K562 (cell line): Measurements from ENCODE around the gene C9orf153. TPM values are rescaled to one million over a fixed set of nuclear protein-coding genes. Genes with fewer than 3 reads are reported as not detected.
A peak's percentile ranks its signal among the peaks of the same experiment; 100 is the strongest.

Experiments used
- ARID1B ChIP-seq: fragments of 450-650 bp; IDR thresholded peaks from 2 replicates; pipeline ENCODE4 v1.6.1; 2016; ENCODE audit warnings: antibody characterized with exemption, mild to moderate bottlenecking, inconsistent platforms
- ARID3A ChIP-seq: IDR thresholded peaks from 2 replicates; pipeline ENCODE4 v1.6.1; 2012; ENCODE audit warnings: low read depth, low read length, improper control_type of control experiment, borderline replicate concordance
- LARP7 ChIP-seq: fragments of 450-650 bp; IDR thresholded peaks from 2 replicates; pipeline ENCODE4 v1.6.1; 2016
- MCM5 ChIP-seq: fragments of 450-650 bp; IDR thresholded peaks from 2 replicates; pipeline ENCODE4 v1.6.1; 2016; ENCODE audit warnings: low read depth
- MTA2 ChIP-seq: fragments of 450-650 bp; IDR thresholded peaks from 2 replicates; pipeline ENCODE4 v1.6.1; 2016; ENCODE audit warnings: low read depth
- NCOR1 ChIP-seq: fragments of 450-650 bp; IDR thresholded peaks from 2 replicates; pipeline ENCODE4 v1.6.1; 2016; ENCODE audit warnings: mild to moderate bottlenecking, moderate library complexity
- NFE2L1 ChIP-seq: fragments of 450-650 bp; IDR thresholded peaks from 2 replicates; pipeline ENCODE4 v1.6.1; 2016; ENCODE audit warnings: missing genetic modification characterization, low read depth, mild to moderate bottlenecking, missing compliant biosample characterization, moderate library complexity, borderline replicate concordance
- PBX2 ChIP-seq, 2 experiments: IDR thresholded peaks in 1 of 2; conservative IDR thresholded peaks in 1 of 2; 2 replicates each; pipeline ENCODE4 v1.6.1; 2016; ENCODE audit warnings: low read depth in 2 of 2, mild to moderate bottlenecking in 1 of 2, missing compliant biosample characterization in 1 of 2, missing genetic modification characterization in 1 of 2, moderate library complexity in 1 of 2
- PTTG1 ChIP-seq: fragments of 450-650 bp; IDR thresholded peaks from 2 replicates; pipeline ENCODE4 v1.6.1; 2016; ENCODE audit warnings: low read depth, mild to moderate bottlenecking, missing genetic modification characterization, missing compliant biosample characterization
- STAT5A ChIP-seq: IDR thresholded peaks from 2 replicates; pipeline ENCODE4 v1.6.1; 2012; ENCODE audit warnings: low read length, inconsistent platforms, borderline replicate concordance
- TAL1 ChIP-seq: fragments of 450-650 bp; IDR thresholded peaks from 2 replicates; pipeline ENCODE4 v1.6.1; 2016; ENCODE audit warnings: mild to moderate bottlenecking
- ZNF121 ChIP-seq: sonication (generic); formaldehyde crosslinking; conservative IDR thresholded peaks from 2 replicates; pipeline ENCODE4 v1.8.0; 2022; ENCODE audit warnings: missing genetic modification reagents
- ZNF740 ChIP-seq, 3 experiments: fragments of 200-800 bp in 1 of 3; sonication (Bioruptor generic) in 1 of 3; sonication (generic) in 1 of 3; formaldehyde crosslinking in 1 of 3; IDR thresholded peaks; 2 replicates each; pipeline versions ENCODE4 v1.6.1 to v1.8.0; 2016 to 2022; ENCODE audit warnings: mild to moderate bottlenecking in 2 of 3, missing compliant biosample characterization in 2 of 3, missing genetic modification characterization in 2 of 3, missing genetic modification reagents in 1 of 3
- polyA plus RNA-seq, 8 experiments: library from polyadenylated mRNA; depleted of rRNA in 4 of 8; stranded (reverse) in 5 of 8; unstranded in 3 of 8; fragments of >200 nt; fragmentation: Nextera tagmentation in 2 of 8; fragmentation: Illumina TruSeq in 1 of 8; extraction: Ambion mirVana in 2 of 8; extraction: Trizol in 1 of 8; gene quantifications; 2 replicates each; pipeline versions ENCODE4 v1.2.1 to v1.2.3, GENCODE V29; 2011 to 2014; ENCODE audit warnings: inconsistent platforms in 1 of 8, missing spikeins in 1 of 8
- total RNA-seq, 7 experiments: library from RNA; depleted of rRNA in 6 of 7; stranded (reverse); fragments of >200 nt in 6 of 7; fragmentation: Illumina TruSeq in 2 of 7; extraction: Trizol in 2 of 7; gene quantifications; 2 replicates each; pipeline versions ENCODE4 v1.2.1 to v1.2.3, GENCODE V29; 2011 to 2021; ENCODE audit warnings: low replicate concordance in 1 of 7
- TF ChIP-seq, protein P1 (sequence below): IDR thresholded peaks from 3 replicates; pipeline ENCODE4 v1.6.1; 2011; ENCODE audit warnings: borderline replicate concordance, mild to moderate bottlenecking, moderate library complexity; ENCODE audit not compliant: insufficient read length; ENCODE audit errors: extremely low read depth
- TF ChIP-seq, protein P2 (sequence below), 2 experiments: fragments of 150-350 bp in 1 of 2; IDR thresholded peaks; 2 replicates each; pipeline ENCODE4 v1.6.1; 2012 to 2016; ENCODE audit warnings: low read depth in 2 of 2, low read length in 2 of 2, mild to moderate bottlenecking in 1 of 2, moderate library complexity in 1 of 2

Gene C9orf153
- total and polyA plus RNA-seq, 9 of the 15 experiments (the other 6 are each of a cell fraction or from before 2014, with no cell fraction given) = 0.07 to 1.2 (median 0.11) TPM; not detected in 5

GRCh38 chr9:86285261-86285660, 25.8 kb upstream of the C9orf153 start (continued):
- TF ChIP-seq, protein P1, sequence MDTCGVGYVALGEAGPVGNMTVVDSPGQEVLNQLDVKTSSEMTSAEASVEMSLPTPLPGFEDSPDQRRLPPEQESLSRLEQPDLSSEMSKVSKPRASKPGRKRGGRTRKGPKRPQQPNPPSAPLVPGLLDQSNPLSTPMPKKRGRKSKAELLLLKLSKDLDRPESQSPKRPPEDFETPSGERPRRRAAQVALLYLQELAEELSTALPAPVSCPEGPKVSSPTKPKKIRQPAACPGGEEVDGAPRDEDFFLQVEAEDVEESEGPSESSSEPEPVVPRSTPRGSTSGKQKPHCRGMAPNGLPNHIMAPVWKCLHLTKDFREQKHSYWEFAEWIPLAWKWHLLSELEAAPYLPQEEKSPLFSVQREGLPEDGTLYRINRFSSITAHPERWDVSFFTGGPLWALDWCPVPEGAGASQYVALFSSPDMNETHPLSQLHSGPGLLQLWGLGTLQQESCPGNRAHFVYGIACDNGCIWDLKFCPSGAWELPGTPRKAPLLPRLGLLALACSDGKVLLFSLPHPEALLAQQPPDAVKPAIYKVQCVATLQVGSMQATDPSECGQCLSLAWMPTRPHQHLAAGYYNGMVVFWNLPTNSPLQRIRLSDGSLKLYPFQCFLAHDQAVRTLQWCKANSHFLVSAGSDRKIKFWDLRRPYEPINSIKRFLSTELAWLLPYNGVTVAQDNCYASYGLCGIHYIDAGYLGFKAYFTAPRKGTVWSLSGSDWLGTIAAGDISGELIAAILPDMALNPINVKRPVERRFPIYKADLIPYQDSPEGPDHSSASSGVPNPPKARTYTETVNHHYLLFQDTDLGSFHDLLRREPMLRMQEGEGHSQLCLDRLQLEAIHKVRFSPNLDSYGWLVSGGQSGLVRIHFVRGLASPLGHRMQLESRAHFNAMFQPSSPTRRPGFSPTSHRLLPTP = no peak
- TF ChIP-seq ARID3A = peak; percentile 56; the same call in 1 of the 2 replicates
- TF ChIP-seq PBX2 (CRISPR knock-in tag; IDR thresholded peaks at IDR 0.05; ENCODE audit: low read depth) = no peak
- TF ChIP-seq PBX2 (tag; conservative IDR thresholded peaks at IDR 0.05; ENCODE audit: low read depth) = peak; percentile 72
- no peak for TF ChIP-seq ZNF121 (CRISPR knock-in tag)
- TF ChIP-seq LARP7 = no peak
- TF ChIP-seq NCOR1 = peak; percentile 56; the same call in 1 of the 2 replicates
- TF ChIP-seq ARID1B = peak; percentile 89
- TF ChIP-seq MTA2 = peak; percentile 71
- no peak for TF ChIP-seq PTTG1 (tag)
- TF ChIP-seq, protein P2, sequence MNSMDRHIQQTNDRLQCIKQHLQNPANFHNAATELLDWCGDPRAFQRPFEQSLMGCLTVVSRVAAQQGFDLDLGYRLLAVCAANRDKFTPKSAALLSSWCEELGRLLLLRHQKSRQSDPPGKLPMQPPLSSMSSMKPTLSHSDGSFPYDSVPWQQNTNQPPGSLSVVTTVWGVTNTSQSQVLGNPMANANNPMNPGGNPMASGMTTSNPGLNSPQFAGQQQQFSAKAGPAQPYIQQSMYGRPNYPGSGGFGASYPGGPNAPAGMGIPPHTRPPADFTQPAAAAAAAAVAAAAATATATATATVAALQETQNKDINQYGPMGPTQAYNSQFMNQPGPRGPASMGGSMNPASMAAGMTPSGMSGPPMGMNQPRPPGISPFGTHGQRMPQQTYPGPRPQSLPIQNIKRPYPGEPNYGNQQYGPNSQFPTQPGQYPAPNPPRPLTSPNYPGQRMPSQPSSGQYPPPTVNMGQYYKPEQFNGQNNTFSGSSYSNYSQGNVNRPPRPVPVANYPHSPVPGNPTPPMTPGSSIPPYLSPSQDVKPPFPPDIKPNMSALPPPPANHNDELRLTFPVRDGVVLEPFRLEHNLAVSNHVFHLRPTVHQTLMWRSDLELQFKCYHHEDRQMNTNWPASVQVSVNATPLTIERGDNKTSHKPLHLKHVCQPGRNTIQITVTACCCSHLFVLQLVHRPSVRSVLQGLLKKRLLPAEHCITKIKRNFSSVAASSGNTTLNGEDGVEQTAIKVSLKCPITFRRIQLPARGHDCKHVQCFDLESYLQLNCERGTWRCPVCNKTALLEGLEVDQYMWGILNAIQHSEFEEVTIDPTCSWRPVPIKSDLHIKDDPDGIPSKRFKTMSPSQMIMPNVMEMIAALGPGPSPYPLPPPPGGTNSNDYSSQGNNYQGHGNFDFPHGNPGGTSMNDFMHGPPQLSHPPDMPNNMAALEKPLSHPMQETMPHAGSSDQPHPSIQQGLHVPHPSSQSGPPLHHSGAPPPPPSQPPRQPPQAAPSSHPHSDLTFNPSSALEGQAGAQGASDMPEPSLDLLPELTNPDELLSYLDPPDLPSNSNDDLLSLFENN (IDR thresholded peaks at IDR 0.05; ENCODE audit: low read depth in 2 of 2, low read length in 2 of 2) = peak in 1 of 2 experiments; percentile 59; a peak in 1 of 4 replicates
- TF ChIP-seq MCM5 = no peak
- no peak for TF ChIP-seq NFE2L1
- TF ChIP-seq STAT5A = peak; percentile 50; the same call in 1 of the 2 replicates
- peak; percentile 79 for TF ChIP-seq TAL1
- no peak for TF ChIP-seq ZNF740 (CRISPR knock-in tag; IDR thresholded peaks at IDR 0.05)
- TF ChIP-seq ZNF740 (tag; IDR thresholded peaks at IDR 0.05) = no peak
